ENCODE measurements around the gene GPR85. TPM values are rescaled to one million over a fixed set of nuclear protein-coding genes. Genes with fewer than 3 reads are reported as not detected.

Gene GPR85
- total RNA-seq, 1 experiment from 2014 or later = 0.65 TPM

DNA sequence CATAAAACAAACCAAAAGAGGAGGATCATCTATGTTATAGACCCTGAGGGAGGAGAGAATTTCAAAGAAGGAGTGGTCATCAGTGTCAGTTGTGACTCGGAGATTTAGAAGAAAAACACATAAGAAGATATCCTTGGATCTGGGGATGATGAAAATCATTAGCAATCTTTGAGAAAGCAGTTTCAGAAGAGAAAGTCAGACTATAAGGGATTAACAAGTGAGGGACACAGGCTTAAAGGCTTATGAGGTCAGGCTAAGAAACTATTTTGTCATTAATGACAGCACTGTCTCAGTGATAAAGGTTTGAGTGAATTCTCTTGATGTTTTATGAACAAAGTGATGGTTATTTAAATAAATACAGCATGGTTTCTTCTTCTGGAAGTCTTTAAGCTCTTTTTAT, 6.1 kb upstream of the GPR85 start:
- Histone ChIP-seq H3K27ac (no peak overlapping the region), H3K79me2 (ENCODE audit: low read depth) (no peaks in the 10 kb centered on the region), H3K27me3 (ENCODE audit: insufficient read depth, low read depth) (0 out of 2 replicates have a peak, but pooled peaks cover 4% of the 10 kb centered on the region), H3K9me3 (ENCODE audit: insufficient read depth, low read depth) (no peaks in the 10 kb centered on the region), H3K9me2 (ENCODE audit: insufficient read depth) (no peaks in the 10 kb centered on the region), H3K4me1 (replicated peaks; ENCODE audit: insufficient read depth) (no peaks in the 10 kb centered on the region), H3F3A (ENCODE audit: insufficient read depth, low read depth) (no peaks in the 10 kb centered on the region), H3K4me3 (no peak overlapping the region), H3K36me3 (ENCODE audit: low read depth) (no peaks in the 10 kb centered on the region), H4K20me1 (ENCODE audit: insufficient read depth) (no peaks in the 10 kb centered on the region), H3K4me2 (no peak overlapping the region), H2AFZ (no peak overlapping the region)
- TF ChIP-seq, protein P1, sequence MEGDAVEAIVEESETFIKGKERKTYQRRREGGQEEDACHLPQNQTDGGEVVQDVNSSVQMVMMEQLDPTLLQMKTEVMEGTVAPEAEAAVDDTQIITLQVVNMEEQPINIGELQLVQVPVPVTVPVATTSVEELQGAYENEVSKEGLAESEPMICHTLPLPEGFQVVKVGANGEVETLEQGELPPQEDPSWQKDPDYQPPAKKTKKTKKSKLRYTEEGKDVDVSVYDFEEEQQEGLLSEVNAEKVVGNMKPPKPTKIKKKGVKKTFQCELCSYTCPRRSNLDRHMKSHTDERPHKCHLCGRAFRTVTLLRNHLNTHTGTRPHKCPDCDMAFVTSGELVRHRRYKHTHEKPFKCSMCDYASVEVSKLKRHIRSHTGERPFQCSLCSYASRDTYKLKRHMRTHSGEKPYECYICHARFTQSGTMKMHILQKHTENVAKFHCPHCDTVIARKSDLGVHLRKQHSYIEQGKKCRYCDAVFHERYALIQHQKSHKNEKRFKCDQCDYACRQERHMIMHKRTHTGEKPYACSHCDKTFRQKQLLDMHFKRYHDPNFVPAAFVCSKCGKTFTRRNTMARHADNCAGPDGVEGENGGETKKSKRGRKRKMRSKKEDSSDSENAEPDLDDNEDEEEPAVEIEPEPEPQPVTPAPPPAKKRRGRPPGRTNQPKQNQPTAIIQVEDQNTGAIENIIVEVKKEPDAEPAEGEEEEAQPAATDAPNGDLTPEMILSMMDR (conservative IDR thresholded peaks at IDR 0.05) = no peak
- no peak for TF ChIP-seq EZH2 (IDR thresholded peaks at IDR 0.05; ENCODE audit: low read depth)
- ChIA-PET POLR2A (ENCODE audit: unreplicated experiment) (no interaction called here), CTCF (no interaction called here)
- intact Hi-C loops (cut with micrococcal nuclease; ENCODE audit: unreplicated experiment) = no loop called here
- DNase-seq = no peak
- BruUV-seq (replicated peaks) = no TSS peak

DNA sequence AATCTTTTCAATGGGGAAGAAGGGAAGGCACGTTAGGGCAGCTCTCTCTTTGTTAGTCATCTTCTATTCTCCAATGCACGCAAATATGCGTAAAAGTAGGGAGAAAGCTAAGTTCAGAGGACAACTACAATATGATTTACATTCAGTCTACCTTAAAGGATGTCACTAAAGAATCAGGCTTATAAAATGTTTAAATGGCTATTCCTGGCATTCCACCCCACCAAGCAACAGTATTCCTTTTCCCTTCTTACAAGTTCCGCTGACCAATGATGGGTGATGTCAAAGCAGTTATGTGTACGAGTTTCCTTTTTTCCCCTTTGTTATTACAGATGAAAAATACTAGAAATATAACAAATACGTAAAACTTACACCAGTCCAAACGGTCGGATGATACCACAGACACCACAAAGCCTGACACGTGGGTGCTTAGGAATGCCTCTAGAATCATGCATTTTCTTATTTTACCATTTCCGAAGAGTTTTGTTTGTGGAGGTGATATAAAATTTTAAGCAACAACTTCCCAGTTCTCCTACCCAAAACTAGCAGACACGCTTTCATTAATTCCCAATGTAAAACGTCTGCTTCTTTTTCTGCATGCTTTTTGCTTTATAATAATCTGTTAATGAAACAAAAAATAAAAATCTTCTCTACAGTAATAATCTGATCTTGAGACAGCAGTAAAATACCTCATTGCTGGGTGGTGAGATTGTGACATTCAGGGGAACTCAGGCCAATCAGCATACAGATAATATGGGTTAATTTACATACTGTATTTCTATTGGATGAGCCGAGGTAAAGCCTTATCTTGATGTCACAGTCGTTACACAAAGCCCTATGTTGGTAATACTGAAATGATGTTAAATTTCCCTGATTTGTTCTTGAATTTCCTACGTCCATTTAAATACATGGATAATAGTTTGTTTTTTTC, 708 bp upstream of the GPR85 start:
- no TSS peak for BruUV-seq (replicated peaks)
- POLR2A ChIA-PET (ENCODE audit: unreplicated experiment) = no interaction called here

DNA sequence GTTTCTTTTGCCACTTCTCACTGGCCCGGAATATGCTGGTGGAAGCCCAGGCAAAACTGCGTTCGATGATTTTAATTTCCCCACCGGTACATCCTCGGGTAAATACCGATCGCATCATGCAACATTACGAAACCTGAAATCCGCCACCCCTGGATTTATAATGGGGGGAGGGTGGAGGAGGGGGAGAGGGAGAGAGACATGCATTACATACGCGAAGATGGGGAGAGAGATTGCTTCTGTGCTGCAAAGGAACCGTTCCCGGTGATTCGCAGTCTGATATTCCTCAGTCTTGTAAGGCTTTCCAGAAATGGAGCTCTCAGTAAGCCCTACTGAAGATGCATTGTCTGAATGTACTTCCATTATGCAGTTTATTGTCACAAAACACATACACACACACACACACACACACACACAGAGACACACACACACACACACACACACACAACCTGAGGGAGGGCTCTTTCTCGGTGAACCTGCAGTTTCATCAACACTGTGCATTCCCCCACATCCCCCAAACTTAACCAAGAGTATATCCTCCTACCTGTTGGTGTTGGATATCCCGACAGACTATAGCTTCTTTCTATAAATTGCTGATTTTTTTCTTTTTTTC, 741 bp downstream of the GPR85 start:
- intact Hi-C loops (cut with micrococcal nuclease; ENCODE audit: unreplicated experiment) = no loop called here
- Histone ChIP-seq H3K36me3 (ENCODE audit: low read depth) (no peaks in the 10 kb centered on the region), H4K20me1 (ENCODE audit: insufficient read depth) (no peaks in the 10 kb centered on the region), H3K4me2 (peak overlapping the region; percentile 93), H3K4me1 (replicated peaks; ENCODE audit: insufficient read depth) (no peaks in the 10 kb centered on the region; the same call in 1 of the 2 replicates), H3F3A (ENCODE audit: insufficient read depth, low read depth) (no peaks in the 10 kb centered on the region), H3K9me3 (ENCODE audit: insufficient read depth, low read depth) (no peaks in the 10 kb centered on the region), H3K79me2 (ENCODE audit: low read depth) (no peaks in the 10 kb centered on the region), H3K4me3 (peak overlapping the region; percentile 65), H3K9me2 (ENCODE audit: insufficient read depth) (no peaks in the 10 kb centered on the region), H2AFZ (peak overlapping the region; percentile 74), H3K27me3 (ENCODE audit: insufficient read depth, low read depth) (peaks cover 7% of the 10 kb centered on the region; the same call in 1 of the 2 replicates), H3K27ac (no peak overlapping the region)
- TF ChIP-seq, protein P1 (conservative IDR thresholded peaks at IDR 0.05) = no peak
- TF ChIP-seq EZH2 (IDR thresholded peaks at IDR 0.05; ENCODE audit: low read depth) = no peak
- BruUV-seq (replicated peaks) = no TSS peak
- DNase-seq = no peak
- ChIA-PET POLR2A (ENCODE audit: unreplicated experiment) (interaction anchor here (0.6 kb wide), 3 partner anchors 15 to 42 kb away, joined by 5 to 11 read pairs (median 8); no protein-coding TSS in a partner anchor), CTCF (interaction anchor here (0.7 to 0.9 kb wide), 2 partner anchors 74 to 77 kb away, joined by 4 to 6 read pairs; no protein-coding TSS in a partner anchor)

More for the DNA sequence above, 708 bp upstream of the GPR85 start:
- CTCF ChIA-PET = interaction anchor here (0.9 kb wide), 1 partner anchor 72 kb away, joined by 4 read pairs; no protein-coding TSS in a partner anchor
- Histone ChIP-seq H3K36me3 (ENCODE audit: low read depth) (no peaks in the 10 kb centered on the region), H2AFZ (peak overlapping the region; percentile 91; the same call in 1 of the 2 replicates), H3K4me1 (replicated peaks; ENCODE audit: insufficient read depth) (no peaks in the 10 kb centered on the region; the same call in 1 of the 2 replicates), H3K9me2 (ENCODE audit: insufficient read depth) (no peaks in the 10 kb centered on the region), H3K27me3 (ENCODE audit: insufficient read depth, low read depth) (peaks cover 7% of the 10 kb centered on the region; the same call in 1 of the 2 replicates), H3K9me3 (ENCODE audit: insufficient read depth, low read depth) (no peaks in the 10 kb centered on the region), H4K20me1 (ENCODE audit: insufficient read depth) (no peaks in the 10 kb centered on the region), H3K27ac (no peak overlapping the region), H3K4me2 (peak overlapping the region; percentile 93), H3K4me3 (peak overlapping the region; percentile 65; the same call in 1 of the 2 replicates), H3K79me2 (ENCODE audit: low read depth) (no peaks in the 10 kb centered on the region), H3F3A (ENCODE audit: insufficient read depth, low read depth) (no peaks in the 10 kb centered on the region)
- DNase-seq = peak in 1 of 2 experiments; percentile 52
- no peak for TF ChIP-seq EZH2 (IDR thresholded peaks at IDR 0.05; ENCODE audit: low read depth)
- TF ChIP-seq, protein P1 (conservative IDR thresholded peaks at IDR 0.05) = no peak
- intact Hi-C loops (cut with micrococcal nuclease; ENCODE audit: unreplicated experiment) = no loop called here

Data from PC-9 (cell line).